ENCODE results near the gene MED12L.
A peak's percentile ranks its signal among the peaks of the same experiment; 100 is the strongest.

Gene MED12L

GRCh38 chr3:151432616-151433372, 347.3 kb downstream of the MED12L start:
- DNase-seq: no peak

- DNase-seq: no peak
Measured at GRCh38 chr3:151434151-151434890, 348.9 kb downstream of the MED12L start.

GRCh38 chr3:151436675-151437446, 351.4 kb downstream of the MED12L start:
- DNase-seq: no peak

- no peak for DNase-seq
Measured at GRCh38 chr3:151437906-151438305, 352.4 kb downstream of the MED12L start.

- DNase-seq: peak; percentile 33
Measured at GRCh38 chr3:151439652-151440125, 354.2 kb downstream of the MED12L start.

GRCh38 chr3:151440940-151441339, 355.5 kb downstream of the MED12L start:
- DNase-seq: no peak

- no peak for DNase-seq
Measured at GRCh38 chr3:151443583-151443982, 358.1 kb downstream of the MED12L start.

- DNase-seq: no peak
Measured at GRCh38 chr3:151445273-151446001, 360.0 kb downstream of the MED12L start.

- DNase-seq: no peak
Measured at GRCh38 chr3:151446002-151446340, 360.5 kb downstream of the MED12L start.

- DNase-seq: no peak
Measured at GRCh38 chr3:151452368-151452767, 366.9 kb downstream of the MED12L start.

GRCh38 chr3:151452841-151453240, 367.4 kb downstream of the MED12L start:
- no peak for DNase-seq

- DNase-seq: no peak
Measured at GRCh38 chr3:151456065-151456464, 370.6 kb downstream of the MED12L start.

GRCh38 chr3:151459358-151459757, 373.9 kb downstream of the MED12L start:
- DNase-seq: no peak

GRCh38 chr3:151460228-151460627, 374.8 kb downstream of the MED12L start:
- DNase-seq: no peak

- no peak for DNase-seq
Measured at GRCh38 chr3:151460774-151461450, 375.4 kb downstream of the MED12L start, which contains the start of gene IGSF10. IGSF10 (minus strand) TSS chr3:151461061; CDS start chr3:151458709, 2,352 bp downstream.

GRCh38 chr3:151462278-151462780, 376.9 kb downstream of the MED12L start:
- DNase-seq: no peak

GRCh38 chr3:151462991-151463390, 377.5 kb downstream of the MED12L start:
- DNase-seq: no peak

GRCh38 chr3:151467069-151467468, 381.6 kb downstream of the MED12L start:
- DNase-seq: no peak

GRCh38 chr3:151468284-151468917, 382.9 kb downstream of the MED12L start:
- DNase-seq: peak; percentile 46

- no peak for DNase-seq
Measured at GRCh38 chr3:151476344-151477018, 391.0 kb downstream of the MED12L start.
